IMR-90 (cell line): ENCODE data around the gene FOXL3.

Experiments
- BHLHE40 ChIP-seq: fragments of 150-350 bp; IDR thresholded peaks from 2 replicates; pipeline ENCODE4 v1.6.1; 2016; ENCODE audit warnings: mild to moderate bottlenecking, low read depth, low read length
- CEBPB ChIP-seq: IDR thresholded peaks from 2 replicates; pipeline ENCODE4 v1.6.1; 2012; ENCODE audit warnings: low read depth, low read length, improper control_type of control experiment
- CTCF ChIP-seq: conservative IDR thresholded peaks from 2 replicates; pipeline ENCODE4 v1.5.1; 2012; ENCODE audit warnings: mild to moderate bottlenecking, low read depth, low read length, improper control_type of control experiment
- FOS ChIP-seq: fragments of 150-350 bp; IDR thresholded peaks from 2 replicates; pipeline ENCODE4 v1.6.1; 2016; ENCODE audit warnings: low read depth, low read length
- MAFK ChIP-seq: IDR thresholded peaks from 2 replicates; pipeline ENCODE4 v1.6.1; 2012; ENCODE audit warnings: low read depth, low read length, improper control_type of control experiment
- POLR2A ChIP-seq: IDR thresholded peaks from 2 replicates; pipeline ENCODE4 v1.6.1; 2012; ENCODE audit warnings: mild to moderate bottlenecking, low read depth, low read length
- RFX5 ChIP-seq: IDR thresholded peaks from 2 replicates; pipeline ENCODE4 v1.8.0; 2012; ENCODE audit warnings: low read depth, mild to moderate bottlenecking, low read length, moderate library complexity
- USF2 ChIP-seq: fragments of 150-350 bp; IDR thresholded peaks from 2 replicates; pipeline ENCODE4 v1.6.1; 2017; ENCODE audit warnings: mild to moderate bottlenecking, antibody characterized with exemption, low read length, low read depth

GRCh38 chr7:246451-246850, 43.5 kb upstream of the FOXL3 start:
- TF ChIP-seq CTCF = no peak
- TF ChIP-seq POLR2A = no peak
- TF ChIP-seq CEBPB = no peak
- TF ChIP-seq MAFK = no peak
- TF ChIP-seq BHLHE40 = no peak
- TF ChIP-seq RFX5 = no peak
- no peak for TF ChIP-seq FOS
- no peak for TF ChIP-seq USF2
